ENCODE results near the gene SLC25A13.

DNA sequence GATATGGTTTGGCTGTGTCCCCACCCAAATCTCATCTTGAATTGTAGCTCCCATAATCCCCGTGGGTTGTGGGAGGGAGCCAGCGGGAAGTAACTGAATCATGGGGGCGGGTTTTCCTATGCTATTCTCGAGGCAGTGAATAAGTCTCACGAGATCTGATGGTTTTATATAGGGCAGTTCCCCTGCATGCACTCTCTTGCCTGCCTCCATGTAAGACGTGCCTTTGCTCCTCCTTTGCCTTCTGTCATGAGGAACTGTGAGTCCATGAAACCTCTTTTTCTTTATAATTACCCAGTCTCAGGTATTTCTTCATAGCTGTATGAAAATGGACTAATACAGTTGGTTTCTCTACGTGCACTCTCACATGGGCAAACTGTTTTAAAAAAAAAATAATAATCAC lies 207.7 kb downstream of the SLC25A13 start:
- TF ChIP-seq, protein P1, sequence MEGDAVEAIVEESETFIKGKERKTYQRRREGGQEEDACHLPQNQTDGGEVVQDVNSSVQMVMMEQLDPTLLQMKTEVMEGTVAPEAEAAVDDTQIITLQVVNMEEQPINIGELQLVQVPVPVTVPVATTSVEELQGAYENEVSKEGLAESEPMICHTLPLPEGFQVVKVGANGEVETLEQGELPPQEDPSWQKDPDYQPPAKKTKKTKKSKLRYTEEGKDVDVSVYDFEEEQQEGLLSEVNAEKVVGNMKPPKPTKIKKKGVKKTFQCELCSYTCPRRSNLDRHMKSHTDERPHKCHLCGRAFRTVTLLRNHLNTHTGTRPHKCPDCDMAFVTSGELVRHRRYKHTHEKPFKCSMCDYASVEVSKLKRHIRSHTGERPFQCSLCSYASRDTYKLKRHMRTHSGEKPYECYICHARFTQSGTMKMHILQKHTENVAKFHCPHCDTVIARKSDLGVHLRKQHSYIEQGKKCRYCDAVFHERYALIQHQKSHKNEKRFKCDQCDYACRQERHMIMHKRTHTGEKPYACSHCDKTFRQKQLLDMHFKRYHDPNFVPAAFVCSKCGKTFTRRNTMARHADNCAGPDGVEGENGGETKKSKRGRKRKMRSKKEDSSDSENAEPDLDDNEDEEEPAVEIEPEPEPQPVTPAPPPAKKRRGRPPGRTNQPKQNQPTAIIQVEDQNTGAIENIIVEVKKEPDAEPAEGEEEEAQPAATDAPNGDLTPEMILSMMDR (IDR thresholded peaks at IDR 0.05; ENCODE audit: low read length): no peak
- no peak for TF ChIP-seq EZH2 (optimal IDR thresholded peaks at IDR 0.05; ENCODE audit: low read depth, low read length)

Measured in MM.1S (cell line).